IPS DF 19.7 (cell line): ENCODE data around the gene INTS7.
"Not testable (repeated sequence)": the region's sequence is repeated elsewhere in the genome, so short reads cannot be mapped to it uniquely, and the experiment has no call there.

Experiments used
- DNase-seq: peaks from one replicate; pipeline ENCODE4 v3.0.0-alpha.2; 2013; ENCODE audit warnings: low read depth, low spot score

INTS7 gene

GRCh38 chr1:211985556-211986264 lies 49.6 kb downstream of the INTS7 start:
- DNase-seq: no peak

DNA sequence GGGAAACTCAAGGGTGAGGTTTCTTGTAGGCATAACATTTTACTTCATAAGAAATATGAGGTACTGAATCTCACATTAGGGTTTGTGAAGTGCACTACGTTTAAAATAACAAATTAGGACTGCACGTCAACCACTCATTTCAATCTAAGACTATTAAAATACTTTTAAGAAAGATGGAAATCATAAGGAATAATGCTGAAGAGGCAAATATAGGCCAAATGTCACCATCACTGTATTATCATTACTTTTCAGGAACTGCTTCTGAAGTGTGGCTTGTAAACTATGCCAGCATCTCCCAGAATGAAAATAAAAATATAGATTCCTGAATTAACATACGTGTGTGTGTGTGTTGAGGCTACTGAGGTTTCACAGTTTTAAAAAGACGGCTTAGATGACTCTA lies 56.8 kb downstream of the INTS7 start:
- DNase-seq: no peak

DNA sequence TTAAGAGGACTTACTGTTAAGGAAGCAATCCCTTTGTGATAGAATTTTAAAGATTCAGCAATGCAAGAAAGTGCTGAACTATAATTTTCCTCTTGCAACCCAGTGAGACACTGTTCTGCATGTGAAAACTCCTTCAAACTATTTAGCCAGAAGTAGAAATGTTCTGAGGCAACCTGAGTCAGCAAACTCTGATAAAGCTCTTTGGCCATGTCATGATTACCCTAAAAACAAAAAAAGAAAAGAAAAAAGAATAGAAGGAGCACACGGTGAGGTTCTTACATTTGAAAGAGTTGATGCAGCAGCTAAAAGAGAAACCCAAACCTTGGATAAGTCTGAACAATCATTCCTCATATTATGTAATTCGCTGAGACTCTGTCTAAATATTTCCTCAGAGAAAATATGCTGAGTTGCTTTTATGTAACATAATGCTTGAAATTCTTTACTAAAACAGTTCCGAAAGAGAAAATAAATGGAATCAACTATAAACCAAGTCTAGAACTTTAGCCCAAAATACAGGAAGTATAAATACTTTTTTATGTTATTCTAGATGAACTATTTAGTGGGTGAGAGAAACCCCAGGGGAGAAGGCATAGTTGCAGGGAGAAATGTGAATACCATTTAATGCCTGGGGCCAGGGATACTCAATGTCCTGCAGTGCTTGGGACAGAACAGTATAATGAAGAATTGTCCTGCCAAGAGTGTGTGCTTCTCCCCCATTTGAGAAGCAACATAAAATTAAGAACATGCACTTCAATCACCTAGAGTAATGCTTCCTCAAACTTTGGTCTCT lies 60.0 kb downstream of the INTS7 start:
- DNase-seq: no peak

- no peak for DNase-seq
Observed at GRCh38 chr1:211973541-211973940, 61.8 kb downstream of the INTS7 start.

GRCh38 chr1:211968200-211968834 lies 67.0 kb downstream of the INTS7 start:
- no peak for DNase-seq

DNA sequence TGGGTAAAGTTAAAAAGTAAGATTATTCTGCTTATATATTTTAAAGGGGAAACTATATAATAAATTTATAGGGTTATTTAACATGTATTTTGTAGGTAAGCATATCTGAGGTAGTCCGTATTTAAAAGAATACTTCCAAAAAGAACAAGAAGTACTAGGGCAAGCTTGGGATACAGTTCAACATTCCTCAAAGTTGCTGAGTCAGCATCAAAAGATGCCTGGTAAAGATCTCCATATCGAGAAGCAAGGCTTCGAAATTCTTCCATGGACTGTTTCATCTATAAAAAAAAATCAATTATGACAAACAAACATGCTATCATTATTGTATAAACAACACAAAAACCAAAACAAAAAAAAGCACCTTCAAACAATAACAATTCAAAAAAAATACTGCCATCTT lies 67.7 kb downstream of the INTS7 start:
- DNase-seq: no peak

- DNase-seq: no peak
Observed at GRCh38 chr1:211965108-211965805, 70.1 kb downstream of the INTS7 start.

DNA sequence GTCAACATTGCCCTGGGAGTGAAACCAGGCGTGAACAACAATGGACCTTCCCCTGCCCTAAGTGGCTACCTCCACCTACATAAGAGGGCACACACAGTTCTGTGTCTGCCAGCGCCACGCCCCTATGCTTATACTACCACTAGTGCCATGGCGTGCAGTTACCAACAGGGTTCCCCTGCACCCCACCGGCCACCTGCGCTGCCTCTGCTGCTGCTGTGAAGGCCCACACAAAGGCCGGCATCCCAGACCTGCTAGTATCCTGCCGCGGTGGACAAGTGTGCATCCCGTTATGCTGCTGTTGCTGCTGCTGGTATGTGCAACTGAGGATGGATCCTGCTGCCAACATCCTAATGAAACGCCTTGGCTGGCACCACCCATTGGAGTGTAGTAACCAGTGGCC lies 75.7 kb downstream of the INTS7 start:
- DNase-seq: no peak

DNA sequence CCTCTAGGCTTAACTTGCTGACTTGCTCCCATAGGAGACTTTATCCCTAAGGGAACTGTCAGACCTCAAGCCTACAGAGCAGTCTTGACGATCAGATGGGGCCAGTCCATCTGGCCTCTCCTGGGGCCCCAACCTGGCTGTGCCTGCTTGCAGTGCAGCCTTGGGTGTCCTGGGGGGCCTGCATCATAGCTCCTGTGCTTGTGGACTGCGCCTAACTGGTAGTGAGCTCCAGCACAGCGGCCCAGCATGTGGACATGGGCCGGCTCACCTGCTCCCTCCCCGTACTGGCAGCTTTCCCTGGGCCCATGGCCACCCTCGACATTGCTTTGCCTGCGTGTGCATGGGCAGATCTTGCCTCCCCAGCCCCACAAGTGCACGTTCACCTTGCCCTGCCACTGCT lies 76.1 kb downstream of the INTS7 start:
- DNase-seq: no peak

DNA sequence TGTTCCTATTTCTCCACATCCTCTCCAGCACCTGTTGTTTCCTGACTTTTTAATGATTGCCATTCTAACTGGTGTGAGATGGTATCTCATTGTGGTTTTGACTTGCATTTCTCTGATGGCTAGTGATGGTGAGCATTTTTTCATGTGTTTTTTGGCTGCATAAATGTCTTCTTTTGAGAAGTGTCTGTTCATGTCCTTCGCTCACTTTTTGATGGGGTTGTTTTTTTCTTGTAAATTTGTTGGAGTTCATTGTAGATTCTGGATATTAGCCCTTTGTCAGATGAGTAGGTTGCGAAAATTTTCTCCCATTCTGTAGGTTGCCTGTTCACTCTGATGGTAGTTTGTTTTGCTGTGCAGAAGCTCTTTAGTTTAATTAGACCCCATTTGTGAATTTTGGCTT lies 81.3 kb downstream of the INTS7 start:
- DNase-seq: not testable (repeated sequence)

DNA sequence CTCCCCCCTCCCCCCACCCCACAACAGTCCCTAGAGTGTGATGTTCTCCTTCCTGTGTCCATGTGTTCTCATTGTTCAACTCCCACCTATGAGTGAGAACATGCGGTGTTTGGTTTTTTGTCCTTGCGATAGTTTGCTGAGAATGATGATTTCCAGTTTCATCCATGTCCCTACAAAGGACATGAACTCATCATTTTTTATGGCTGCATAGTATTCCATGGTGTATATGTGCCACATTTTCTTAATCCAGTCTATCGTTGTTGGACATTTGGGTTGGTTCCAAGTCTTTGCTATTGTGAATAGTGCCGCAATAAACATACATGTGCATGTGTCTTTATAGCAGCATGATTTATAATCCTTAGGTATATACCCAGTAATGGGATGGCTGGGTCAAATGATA lies 81.8 kb downstream of the INTS7 start:
- not testable (repeated sequence) for DNase-seq

DNA sequence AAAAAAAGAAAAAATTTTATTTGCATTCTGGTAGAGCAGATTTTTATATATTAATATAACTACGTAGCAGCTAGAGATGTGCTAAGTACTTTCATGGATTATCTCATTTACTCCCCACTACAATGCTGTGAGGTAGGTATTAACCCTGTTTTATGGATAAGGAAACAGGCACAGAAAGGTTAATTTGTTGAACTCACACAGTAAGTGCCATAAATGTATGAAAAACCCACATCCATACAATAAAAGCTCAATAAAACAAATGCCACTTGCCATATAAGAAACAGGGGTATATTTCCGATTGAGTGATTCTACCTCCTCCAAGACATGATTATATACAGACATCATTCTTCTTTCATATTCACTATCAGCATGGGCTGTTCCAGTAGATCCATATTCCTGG lies 83.1 kb downstream of the INTS7 start:
- no peak for DNase-seq

GRCh38 chr1:211951856-211952255 lies 83.5 kb downstream of the INTS7 start:
- DNase-seq: no peak

DNA sequence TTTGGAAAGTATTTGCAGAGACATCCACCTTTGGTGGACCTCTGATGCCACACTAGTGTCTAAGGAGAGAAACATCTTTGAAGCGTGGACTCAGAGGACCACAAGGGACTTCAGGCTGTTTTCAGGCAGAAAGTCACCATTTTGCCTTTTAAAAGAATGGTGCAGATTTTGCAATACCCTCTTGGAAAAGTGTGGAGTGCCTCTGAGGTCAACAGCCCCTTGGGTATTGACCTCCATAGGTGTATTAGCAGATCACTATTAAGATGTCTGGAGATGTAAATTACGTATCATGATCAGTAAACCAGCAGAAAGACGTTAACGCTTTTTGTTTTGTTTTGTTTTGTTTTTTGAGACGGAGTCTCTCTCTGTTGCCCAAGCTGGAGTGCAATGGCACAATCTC lies 87.0 kb downstream of the INTS7 start:
- no peak for DNase-seq

GRCh38 chr1:211947396-211948295 lies 87.7 kb downstream of the INTS7 start:
- DNase-seq: no peak

DNA sequence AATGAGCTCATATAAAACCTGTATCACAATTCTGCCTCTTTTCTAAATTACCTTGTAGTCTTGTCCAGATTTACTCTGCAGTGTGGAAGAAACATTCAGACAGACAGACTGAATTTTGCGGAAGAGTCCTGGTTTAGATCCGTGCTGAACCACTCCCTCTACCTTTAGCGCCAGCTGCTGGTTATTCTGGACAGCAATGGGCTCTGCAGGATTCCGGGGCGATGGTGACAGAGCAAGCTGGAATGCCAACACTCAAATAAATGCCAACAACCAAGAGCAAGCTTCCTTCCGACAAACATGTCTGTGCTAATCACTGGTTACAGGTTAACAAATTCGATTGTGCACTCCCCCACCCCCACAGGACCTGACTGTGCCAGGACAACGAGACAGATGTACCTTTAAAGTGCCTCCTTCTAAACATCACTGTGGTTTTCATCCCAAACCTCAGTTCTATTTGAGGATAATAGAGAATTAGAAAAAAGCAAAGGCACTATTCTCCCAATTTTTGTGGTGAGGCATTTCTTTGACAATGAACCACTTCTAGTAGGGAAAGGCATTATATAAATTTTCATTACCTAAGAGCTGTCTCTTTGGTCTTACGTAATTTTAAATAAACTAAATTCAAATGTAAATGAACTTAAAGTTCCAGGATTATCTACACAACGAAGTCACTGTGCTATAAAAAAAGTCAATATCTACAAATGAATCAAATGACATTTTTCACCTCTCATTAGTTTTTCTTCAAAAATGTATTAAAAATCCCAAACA lies 90.4 kb downstream of the INTS7 start:
- DNase-seq: no peak

DNA sequence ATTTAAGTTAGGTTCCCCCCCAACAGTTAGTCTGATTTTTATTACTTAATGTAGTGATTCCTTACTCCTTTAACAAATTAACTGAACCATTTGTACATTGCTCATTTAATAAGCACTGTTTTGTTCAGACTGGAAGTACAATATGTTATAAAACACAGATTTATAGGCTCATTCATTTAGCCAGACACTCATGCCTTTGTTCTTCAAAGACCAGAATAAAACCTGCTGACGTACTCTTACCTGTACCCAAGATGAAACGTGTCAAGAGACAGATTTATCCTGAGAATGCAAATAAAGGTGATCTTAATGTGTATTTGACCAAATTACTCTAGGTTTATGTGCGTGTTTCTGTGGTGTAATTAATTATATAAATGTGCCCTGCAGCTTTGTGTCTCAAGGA lies 92.8 kb downstream of the INTS7 start:
- no peak for DNase-seq

DNA sequence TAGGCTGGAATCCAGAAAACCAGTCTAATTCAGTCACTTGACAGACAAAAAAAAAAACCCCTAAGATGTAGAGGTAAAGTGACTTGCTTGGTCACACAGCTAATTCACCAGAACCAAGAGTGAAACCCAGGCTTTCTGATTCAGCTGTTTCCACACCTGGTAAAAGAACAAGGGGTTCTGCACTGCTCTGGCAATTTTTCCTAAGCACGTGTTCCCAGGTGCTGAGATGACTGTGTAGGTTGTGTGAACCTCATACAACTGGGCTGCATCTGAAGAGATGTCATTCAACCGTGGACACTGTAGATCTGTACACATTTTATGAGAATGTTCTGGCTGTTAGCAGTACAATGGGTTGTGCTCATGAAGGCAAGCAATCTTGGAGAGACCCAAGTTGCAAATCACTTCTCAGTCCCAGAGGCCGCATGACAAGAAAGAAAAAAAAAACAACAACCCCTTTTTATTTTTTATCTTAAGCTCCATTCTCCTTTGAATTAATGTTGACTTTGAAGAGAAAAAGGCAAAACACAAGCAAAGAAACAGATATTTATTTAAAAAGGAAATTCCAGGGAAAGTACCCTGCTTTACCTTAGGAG lies 95.4 kb downstream of the INTS7 start:
- no peak for DNase-seq

- no peak for DNase-seq
Observed at GRCh38 chr1:211938561-211938997, 96.8 kb downstream of the INTS7 start.

GRCh38 chr1:211937422-211937821 lies 97.9 kb downstream of the INTS7 start:
- DNase-seq: not testable (repeated sequence)
